HG03575 (cell line): ENCODE data around the gene TMEM215.

Experiments
- ATAC-seq: cut with Tn5 transposase; IDR thresholded peaks from one replicate; pipeline ENCODE4 v1.9.1; 2021; ENCODE audit not compliant: unreplicated experiment, insufficient number of reproducible peaks, low FRiP score; ENCODE audit errors: extremely low read depth

Gene TMEM215

GRCh38 chr9:32825203-32825602 lies 41.9 kb downstream of the TMEM215 start:
- no peak for ATAC-seq

DNA sequence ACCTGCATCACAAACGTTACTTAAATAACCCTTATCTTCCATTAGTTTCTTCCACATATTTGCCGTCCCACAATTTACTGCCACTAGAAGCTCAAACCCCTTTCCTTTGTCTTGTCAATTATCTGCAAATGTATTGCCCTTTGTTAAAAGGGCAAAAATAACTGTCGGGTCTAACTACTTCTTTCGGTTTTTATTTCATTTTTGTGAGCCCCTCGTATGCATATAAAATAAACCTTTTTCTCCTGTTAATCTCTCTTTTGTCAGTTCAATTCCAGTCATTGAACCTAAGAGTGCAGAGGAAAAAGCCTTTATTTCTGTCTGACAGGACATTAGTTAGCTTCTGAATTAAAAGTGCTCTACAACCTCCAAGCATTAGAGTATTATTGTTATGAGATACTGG lies 45.5 kb downstream of the TMEM215 start:
- ATAC-seq, result no peak

DNA sequence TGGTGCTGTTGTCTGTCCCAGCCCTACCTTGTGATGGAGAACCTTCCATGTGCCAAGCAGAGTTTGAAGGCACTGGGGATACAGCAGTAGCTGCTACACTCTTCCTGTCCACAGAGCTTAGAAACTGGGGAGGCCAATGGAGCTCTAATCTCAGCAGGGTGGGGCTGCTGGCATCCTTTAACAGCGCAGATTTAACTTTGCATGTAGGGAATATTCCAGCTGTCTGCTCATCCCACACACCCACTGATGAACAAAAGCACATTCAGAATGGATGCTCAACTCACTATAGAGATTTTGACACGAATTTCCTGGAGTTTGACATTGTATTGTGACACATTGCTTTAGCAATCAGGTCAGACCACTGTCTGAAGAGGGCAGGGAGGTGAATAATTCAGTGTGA lies 49.0 kb downstream of the TMEM215 start:
- ATAC-seq, result no peak
